ENCODE measurements around the gene ZBTB40. TPM values are rescaled to one million over a fixed set of nuclear protein-coding genes. Genes with fewer than 3 reads are reported as not detected.

The ZBTB40 gene
- total RNA-seq, 1 donor from 2014 or later = 8.1 TPM

- no peak for DNase-seq (ENCODE audit: low read depth in 2 of 2)
Observed at GRCh38 chr1:22426781-22427180, 24.9 kb upstream of the ZBTB40 start.

GRCh38 chr1:22428672-22429071, 23.0 kb upstream of the ZBTB40 start:
- peak; percentile 54 to 63 for DNase-seq (ENCODE audit: low read depth in 2 of 2)

GRCh38 chr1:22431965-22432364, 19.7 kb upstream of the ZBTB40 start:
- no peak for DNase-seq (ENCODE audit: low read depth in 2 of 2)

- no peak for DNase-seq (ENCODE audit: low read depth in 2 of 2)
Observed at GRCh38 chr1:22434717-22435116, 16.9 kb upstream of the ZBTB40 start.

- DNase-seq (ENCODE audit: low read depth in 2 of 2) = no peak
Observed at GRCh38 chr1:22436948-22437347, 14.7 kb upstream of the ZBTB40 start.

- no peak for DNase-seq (ENCODE audit: low read depth in 2 of 2)
Observed at GRCh38 chr1:22437573-22437972, 14.1 kb upstream of the ZBTB40 start.

GRCh38 chr1:22440582-22440981, 11.1 kb upstream of the ZBTB40 start:
- DNase-seq (ENCODE audit: low read depth in 2 of 2) = no peak

- DNase-seq (ENCODE audit: low read depth in 2 of 2) = no peak
Observed at GRCh38 chr1:22442212-22442894, 9.3 kb upstream of the ZBTB40 start.

- DNase-seq (ENCODE audit: low read depth in 2 of 2) = no peak
Observed at GRCh38 chr1:22443332-22443731, 8.3 kb upstream of the ZBTB40 start.

GRCh38 chr1:22444856-22445255, 6.8 kb upstream of the ZBTB40 start:
- DNase-seq (ENCODE audit: low read depth in 2 of 2) = no peak

GRCh38 chr1:22447621-22448111, 4.0 kb upstream of the ZBTB40 start:
- DNase-seq (ENCODE audit: low read depth in 2 of 2) = no peak

- DNase-seq (ENCODE audit: low read depth in 2 of 2) = no peak
Observed at GRCh38 chr1:22449636-22450035, 2.0 kb upstream of the ZBTB40 start.

GRCh38 chr1:22450351-22451021, 1.2 kb upstream of the ZBTB40 start:
- DNase-seq (ENCODE audit: low read depth in 2 of 2) = no peak

GRCh38 chr1:22452481-22452957, 868 bp downstream of the ZBTB40 start:
- DNase-seq (ENCODE audit: low read depth in 2 of 2) = peak; percentile 24 to 60

- DNase-seq (ENCODE audit: low read depth in 2 of 2) = no peak
Observed at GRCh38 chr1:22453181-22453580, 1.5 kb downstream of the ZBTB40 start.

- no peak for DNase-seq (ENCODE audit: low read depth in 2 of 2)
Observed at GRCh38 chr1:22454476-22455056, 2.9 kb downstream of the ZBTB40 start.

- DNase-seq (ENCODE audit: low read depth in 2 of 2) = no peak
Observed at GRCh38 chr1:22457345-22457744, 5.7 kb downstream of the ZBTB40 start.

- no peak for DNase-seq (ENCODE audit: low read depth in 2 of 2)
Observed at GRCh38 chr1:22457836-22458235, 6.2 kb downstream of the ZBTB40 start.

- DNase-seq (ENCODE audit: low read depth in 2 of 2) = no peak
Observed at GRCh38 chr1:22461100-22461499, 9.4 kb downstream of the ZBTB40 start.

- DNase-seq (ENCODE audit: low read depth in 2 of 2) = no peak
Observed at GRCh38 chr1:22461678-22462527, 10.3 kb downstream of the ZBTB40 start.

GRCh38 chr1:22462928-22463327, 11.3 kb downstream of the ZBTB40 start:
- no peak for DNase-seq (ENCODE audit: low read depth in 2 of 2)
